HG03378 (cell line): ENCODE data around the gene HS3ST4.

Experiments
- ATAC-seq: cut with Tn5 transposase; IDR thresholded peaks from one replicate; pipeline ENCODE4 v1.9.1; 2021; ENCODE audit warnings: mild to moderate bottlenecking, moderate library complexity; ENCODE audit not compliant: unreplicated experiment

The HS3ST4 gene

DNA sequence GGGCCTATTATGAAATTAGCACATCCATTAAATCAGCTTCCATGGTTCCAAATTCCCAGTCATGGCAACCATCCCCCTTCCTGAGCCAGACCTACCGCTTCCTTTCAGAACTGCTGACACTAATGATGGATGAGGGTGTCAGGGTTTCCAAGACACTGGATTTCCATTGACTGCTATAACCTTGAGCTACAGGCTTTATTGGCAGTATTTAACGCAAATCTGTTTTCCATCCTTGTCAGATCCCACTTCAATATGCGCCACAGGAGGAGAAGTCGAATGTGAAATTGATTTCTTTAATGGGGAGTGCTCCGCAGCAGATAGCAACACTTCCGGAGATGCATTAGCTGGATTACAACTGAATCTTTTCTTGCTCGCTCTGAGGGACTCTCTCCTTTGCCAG, 197.1 kb downstream of the HS3ST4 start:
- ATAC-seq, result no peak

DNA sequence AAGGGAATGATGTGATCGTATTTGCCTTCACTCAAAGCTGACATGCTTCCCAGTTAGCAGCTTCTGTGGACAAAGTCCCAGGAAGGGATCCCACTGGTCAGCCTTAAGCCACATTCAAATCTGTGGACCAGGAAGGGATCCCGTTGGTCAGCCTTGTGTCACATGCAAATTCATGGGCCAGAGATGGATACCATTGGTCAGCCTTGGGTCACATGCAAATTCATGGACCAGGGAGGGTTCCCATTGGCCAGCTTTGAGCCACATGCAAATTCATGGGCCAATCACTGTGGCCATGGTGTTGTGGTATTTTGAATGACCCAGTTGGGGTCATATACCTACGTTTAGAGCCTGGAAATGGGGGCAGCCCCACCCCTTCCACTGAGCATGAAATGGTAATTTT, 201.6 kb downstream of the HS3ST4 start:
- no peak for ATAC-seq

DNA sequence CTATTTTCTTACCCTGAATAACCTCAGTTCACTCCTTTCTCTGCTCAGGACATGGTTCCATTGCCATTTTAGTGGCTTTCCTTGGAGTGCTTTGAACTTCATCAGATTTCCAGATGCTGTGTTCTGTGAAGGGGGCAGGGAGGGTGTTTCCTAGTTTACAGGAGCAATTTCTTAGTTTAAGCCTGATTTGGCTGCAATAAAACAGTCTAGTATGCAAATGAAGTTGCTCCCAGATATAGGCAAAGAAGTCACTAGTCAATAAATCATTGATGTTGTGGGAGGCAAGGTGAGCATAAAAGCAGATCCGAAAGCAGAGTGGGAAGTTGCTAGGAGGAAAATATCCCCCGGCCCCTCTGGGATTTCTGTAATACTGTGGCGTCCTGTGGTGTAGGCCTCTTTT, 202.3 kb downstream of the HS3ST4 start:
- ATAC-seq, result no peak

DNA sequence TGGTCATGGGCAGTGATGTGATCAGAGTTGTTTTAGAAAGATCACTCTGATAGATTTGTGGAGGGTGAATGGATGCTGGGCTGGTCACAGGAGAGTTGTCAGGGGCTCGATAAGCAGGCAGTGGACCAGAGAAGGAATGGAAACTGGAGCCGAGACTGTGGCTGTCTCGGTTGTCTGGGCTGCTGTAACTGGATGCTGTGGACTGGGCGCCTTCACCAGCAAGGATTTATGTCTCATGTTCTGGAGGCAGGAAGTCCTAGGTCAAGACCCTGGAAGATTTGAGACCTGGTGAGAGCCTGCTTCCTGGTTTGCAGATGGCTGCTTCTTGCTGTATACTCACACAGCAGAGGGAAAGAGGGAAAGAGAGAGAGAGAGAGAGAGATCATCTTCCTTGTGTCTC, 203.6 kb downstream of the HS3ST4 start:
- no peak for ATAC-seq

DNA sequence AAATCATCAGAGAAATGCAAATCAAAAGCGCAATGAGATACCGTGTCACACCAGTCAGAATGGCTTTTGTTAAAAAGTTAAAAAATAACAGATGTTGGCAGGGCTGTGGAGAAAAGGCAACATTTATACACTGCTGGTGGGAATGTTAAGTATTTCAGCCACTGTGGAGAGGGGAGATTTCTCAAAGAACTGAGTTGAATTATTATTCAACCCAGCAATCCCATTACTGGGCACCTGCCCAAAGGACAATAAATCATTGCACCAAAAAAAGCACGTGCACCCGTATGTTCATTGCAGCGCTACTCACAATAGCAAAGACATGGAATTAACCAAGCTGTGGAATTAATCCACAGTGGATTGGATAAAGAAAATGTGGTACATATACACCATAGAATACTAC, 204.7 kb downstream of the HS3ST4 start:
- ATAC-seq, result no peak

DNA sequence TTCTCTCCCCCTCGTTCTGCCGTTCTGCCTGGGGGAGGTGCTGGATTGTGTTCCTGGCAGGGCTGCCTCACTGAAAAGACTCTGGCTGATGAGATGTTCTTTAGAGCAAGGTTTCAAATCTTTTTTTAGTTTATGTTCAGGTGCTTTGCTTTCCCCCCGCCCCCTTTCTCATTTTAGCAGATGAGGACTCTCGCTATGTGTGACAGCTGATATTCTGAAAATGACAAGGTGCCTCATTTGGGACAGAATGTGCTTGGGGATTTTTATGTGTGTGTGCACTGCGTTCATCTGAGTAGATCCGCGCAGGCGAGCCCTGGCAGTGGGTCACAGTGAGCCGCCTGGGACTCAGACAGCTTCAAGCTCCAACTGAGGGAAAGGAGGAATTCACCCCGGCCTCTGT, 205.9 kb downstream of the HS3ST4 start:
- no peak for ATAC-seq

DNA sequence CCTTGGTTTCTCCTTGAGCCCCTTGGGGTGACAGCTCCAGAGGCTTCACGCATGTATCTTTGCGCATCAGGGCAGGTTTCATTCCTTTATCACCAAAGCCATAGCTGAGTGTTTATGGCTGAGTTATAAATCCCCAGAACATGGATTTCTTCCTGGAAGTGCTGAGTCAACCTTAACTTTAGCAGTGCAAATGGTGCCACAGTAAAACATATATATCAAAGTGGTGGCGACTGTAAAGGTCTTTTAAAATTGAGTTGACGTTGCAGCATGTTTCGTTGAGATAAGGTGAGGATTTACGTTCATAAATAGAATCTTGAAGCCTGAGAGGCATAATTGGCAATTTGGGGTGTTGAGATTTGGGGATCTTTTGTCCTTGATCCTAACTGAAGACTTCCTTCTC, 214.1 kb downstream of the HS3ST4 start:
- no peak for ATAC-seq

DNA sequence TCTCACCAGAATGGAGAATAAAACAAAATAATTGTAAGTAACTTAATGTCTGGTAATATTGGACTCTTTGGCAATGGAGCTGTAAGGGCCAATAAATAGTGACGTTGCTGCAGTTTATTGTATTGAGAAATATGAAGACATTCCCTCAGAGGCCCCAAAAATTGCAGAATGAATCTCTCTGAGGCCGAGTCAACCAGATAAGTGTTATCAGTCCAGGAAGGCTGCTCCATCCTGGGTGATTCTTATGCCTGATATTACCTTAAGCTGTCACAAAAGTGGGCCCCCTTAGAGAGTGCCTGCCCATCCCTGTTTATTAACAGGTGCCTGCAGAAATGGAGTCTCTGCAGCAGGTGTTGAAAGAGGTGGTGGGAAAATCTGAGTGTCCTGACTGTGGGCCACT, 219.2 kb downstream of the HS3ST4 start:
- no peak for ATAC-seq

DNA sequence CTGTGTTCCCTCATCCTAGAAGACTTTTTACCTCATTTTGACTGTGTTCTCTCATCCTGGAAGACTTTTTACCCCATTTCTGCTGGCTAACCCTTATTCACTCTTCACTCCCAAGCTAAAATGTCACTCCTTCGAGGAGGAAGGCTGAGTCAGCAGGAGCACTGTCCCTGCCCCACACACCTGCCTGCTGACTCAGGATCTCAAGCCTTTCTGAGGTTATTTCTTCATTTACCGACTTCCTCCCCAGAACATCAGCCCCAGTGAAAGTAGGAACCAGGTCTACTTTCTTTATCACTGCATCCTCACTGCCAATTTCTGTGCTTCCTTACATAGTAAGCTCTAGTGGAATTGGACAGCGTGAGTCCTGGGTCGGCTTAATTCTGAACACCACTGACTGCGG, 220.6 kb downstream of the HS3ST4 start:
- no peak for ATAC-seq

DNA sequence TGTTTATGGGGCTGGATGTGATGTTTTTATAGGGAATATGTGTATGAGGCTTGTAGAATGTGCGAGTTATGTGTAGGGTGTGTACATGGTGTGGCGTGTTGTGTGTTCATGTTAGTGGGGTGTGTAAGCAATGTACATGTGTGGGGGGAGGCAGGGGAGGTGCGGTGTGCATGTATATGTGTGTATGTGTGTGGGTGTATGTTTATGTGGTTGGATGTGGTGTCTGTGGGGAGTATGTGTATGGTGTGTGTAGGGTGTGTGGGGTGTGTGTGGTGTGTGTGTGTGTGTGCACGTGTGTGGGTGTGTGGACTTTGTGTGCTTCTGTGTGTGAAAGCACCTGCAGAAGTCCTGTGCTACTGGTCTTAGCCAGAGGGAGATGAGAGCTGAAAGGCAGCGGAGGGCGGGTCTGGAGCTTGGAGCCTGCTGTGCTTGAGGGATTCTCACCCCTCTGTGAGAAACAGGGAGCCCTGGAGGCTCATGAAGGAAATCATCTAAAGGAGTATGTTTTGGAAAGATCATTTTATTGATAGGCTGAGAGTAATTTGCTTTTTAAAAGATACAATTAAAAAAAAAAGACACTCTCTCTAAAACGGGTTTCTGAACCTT, 222.7 kb downstream of the HS3ST4 start:
- no peak for ATAC-seq

DNA sequence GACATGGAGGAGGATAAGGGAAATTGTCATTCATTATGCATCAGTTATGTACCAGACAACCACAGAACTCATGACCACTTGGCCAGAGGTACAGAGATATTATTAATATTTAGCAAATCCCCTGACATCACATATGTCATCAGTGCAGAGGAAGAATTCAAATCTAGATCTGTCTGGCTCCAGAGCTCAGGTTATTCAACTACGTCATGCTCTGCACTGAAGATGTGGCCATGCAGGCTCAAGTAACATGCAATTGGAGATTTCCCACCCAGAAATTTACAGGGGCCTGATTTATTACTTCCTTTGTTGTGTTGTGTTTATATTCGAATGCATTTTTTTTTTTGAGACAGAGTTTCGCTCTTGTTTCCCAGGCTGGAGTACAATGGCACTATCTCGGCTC, 224.3 kb downstream of the HS3ST4 start:
- ATAC-seq, result no peak

DNA sequence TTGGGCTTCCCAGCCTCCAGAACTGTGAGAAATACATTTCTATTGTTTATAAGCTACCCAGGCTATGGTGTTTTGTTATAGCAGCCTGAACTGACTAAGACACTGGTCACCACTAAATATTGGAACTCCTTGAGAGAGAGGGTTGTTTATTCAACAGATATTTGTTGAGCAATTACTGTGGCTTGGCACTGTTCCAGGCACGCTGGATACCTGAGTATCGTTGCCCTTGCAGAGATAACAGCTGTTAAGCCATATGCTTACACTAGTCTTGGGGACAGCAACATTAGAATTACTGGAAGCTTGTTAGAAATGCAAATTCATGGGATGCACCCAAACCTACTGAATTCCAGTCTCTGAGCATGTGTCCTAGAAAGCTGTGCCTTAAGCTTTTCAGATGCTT, 230.7 kb downstream of the HS3ST4 start:
- ATAC-seq, result no peak

DNA sequence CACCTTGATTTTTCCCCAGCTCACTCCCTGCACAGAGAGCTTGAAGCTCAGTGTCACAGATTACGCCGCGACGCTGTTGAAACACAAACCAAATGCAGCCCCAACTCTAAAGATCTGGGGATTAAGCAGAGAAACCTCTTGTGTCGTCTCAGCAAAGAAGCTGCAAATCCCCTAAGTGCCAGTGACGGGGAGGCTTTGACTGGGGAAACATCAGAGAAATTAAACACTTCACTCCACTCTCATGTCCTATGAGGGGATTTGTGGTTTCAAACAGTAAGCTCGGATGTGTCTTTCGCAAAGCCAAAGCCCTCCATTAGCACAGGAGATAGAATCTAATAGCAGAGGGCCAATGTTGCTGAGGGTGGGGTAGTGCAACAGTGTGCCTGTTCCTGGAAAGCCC, 233.7 kb downstream of the HS3ST4 start:
- ATAC-seq, result no peak

DNA sequence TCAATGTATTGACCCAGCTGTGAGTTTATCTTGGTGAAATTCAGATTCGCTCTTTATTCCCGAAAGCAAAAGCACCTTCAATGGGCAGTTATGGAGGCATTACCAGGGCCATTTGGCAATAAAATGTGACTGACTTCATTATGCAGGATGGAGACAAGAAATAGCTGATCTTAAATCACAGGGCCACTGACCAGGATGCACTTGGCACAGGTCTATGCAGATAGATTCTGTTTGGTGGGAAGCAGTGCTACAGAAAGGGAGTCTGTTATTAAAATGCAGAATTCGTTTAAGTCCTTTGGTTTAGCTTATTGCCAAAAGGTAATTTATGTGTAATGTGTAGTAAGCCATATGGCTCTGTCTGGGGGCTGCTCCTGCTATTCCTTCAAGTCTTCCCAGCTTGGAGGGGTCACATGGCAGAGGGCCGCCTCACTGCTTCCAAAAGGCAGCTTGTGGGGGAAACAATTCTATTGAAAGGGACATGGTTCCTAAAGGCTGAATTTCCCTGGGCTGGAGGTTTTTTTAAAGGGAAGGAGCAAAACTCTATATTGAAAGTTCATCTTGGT, 239.8 kb downstream of the HS3ST4 start:
- no peak for ATAC-seq

DNA sequence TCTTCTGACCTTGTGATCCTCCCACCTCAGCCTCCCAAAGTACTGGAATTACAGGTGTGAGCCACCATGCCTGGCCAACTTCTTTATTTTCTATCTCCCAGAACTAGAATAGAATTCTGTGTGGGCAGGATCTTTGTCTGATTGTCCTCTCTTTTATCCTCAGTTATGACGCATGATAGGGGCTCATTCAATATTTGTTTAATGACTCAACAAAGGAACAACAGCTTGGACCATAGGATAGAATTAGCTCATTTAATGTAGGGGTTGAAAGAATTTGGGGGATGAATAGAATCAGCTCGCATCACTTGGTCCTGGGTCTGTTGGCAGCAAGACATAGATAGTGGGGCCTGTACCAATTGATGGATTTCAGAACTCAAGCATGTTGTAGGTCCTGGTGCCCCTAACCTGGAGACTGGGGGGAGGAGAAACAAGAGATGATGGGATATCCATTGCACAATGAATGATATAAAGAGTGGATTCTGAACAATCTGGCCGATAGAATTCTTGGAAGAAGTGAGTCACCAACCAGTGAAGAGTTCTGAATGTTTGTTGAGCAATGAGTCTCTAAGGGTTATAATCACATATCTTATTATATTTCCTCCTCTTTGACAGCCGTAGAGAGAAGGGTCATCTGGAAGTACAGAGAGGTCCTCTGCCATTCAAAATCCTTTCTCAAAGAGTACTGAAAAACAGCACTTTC, 250.2 kb downstream of the HS3ST4 start:
- ATAC-seq, result no peak

DNA sequence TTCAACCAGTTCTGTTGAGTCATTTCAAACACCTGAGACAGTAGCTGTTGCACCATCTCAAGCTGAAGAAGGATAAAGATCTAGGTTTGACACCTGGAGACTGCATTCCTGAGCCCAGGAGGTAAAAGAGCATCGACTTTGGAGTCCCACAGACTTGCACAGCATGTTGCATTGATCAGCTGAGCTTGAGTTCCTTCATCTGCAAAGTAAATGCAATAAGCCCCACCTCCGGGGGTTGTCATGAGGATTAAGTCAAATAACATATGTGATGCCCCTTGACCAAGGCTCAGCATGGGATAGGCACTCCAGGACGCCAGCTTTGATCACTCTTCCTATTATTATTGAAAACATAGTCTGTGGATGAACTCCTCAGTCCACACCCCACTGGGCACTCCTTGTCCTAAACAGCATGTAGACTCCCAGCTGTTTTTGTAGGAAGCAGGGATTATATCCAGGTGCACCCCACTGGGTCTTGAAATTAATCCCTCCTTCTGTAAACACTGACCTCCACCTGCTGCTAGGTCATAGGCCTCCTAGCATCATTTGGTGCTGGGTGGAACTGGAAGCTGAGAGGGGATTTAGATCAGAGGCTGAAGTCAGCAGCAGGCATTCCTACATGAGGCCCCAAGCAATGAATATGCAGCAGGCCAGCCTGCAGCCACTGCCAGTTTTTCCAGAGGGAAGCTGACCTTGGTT, 259.0 kb downstream of the HS3ST4 start:
- ATAC-seq, result no peak

DNA sequence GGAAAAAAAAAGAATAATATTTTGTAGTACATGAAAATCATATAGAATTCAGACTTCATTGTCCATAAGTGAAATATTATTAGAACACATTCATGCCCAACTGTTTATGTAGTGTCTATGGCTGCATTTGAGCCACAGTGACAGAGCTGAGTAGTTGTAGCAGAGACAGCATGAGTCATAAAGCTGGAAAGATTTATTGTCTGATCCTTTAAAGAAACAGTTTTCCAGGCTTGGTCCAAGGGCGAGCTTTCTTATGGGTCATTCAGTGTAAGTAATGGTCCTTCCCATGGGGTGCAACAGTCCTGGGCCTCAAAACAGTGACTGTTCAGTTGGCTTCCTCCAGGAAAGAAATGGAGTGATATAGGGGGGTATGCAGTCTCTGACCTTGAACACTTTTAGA, 260.2 kb downstream of the HS3ST4 start:
- ATAC-seq, result no peak

DNA sequence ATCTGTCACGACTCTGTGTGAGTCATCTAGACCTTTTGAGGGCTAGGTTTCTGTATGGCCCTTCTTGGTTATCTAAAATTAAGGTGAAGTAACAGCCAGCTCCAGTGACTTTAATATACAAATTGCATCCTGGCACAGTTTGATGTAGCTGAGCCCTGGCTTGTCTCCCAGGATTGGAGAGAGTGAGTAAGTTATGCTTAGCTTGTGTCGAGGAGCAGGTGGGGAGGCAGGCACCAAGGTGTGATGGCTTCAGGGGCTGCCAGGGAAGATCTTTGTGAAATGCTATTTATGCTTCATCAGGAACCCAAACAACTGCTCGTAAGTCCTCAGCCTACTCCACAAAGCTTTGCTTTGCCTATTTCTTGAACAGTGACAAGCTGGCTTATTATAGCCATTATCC, 261.2 kb downstream of the HS3ST4 start:
- ATAC-seq, result no peak

DNA sequence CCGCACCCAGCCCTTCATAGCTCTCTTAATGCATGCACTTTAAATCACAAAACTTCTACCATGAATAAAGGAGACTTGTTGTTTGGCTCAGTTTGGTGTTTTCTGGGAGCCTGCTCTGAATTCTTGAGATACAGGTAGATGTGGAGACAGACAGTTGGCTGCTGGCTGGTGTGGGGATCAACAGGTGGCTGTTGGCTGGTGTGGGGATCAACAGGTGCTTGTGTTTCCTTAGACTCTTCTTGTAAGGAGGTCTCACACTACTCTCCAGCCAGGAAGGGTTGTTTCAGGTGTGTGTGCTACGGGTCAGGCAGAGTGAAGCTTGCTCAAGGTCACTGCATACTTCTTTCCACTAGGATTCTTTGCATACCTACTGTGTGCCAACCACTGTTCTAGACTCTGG, 265.9 kb downstream of the HS3ST4 start:
- ATAC-seq, result no peak

DNA sequence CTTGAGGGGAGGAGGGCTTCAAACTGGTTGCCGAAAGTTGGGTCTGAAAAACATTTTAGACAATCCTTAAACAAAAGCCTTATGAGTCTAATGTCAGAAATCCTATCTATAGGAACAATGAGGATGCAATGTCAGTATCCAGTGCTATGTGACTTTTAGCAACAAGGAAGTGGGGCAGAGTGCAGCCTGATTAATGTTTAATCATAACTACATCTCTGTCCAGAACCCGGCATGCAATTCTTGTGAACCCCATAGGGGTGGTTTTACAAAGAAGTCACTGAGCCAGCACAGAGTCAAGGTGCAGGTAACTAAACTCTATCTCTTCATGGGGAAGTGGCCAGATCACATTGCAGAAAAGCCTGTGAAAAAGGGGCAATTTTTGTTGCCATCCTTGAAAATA, 267.5 kb downstream of the HS3ST4 start:
- ATAC-seq, result no peak

DNA sequence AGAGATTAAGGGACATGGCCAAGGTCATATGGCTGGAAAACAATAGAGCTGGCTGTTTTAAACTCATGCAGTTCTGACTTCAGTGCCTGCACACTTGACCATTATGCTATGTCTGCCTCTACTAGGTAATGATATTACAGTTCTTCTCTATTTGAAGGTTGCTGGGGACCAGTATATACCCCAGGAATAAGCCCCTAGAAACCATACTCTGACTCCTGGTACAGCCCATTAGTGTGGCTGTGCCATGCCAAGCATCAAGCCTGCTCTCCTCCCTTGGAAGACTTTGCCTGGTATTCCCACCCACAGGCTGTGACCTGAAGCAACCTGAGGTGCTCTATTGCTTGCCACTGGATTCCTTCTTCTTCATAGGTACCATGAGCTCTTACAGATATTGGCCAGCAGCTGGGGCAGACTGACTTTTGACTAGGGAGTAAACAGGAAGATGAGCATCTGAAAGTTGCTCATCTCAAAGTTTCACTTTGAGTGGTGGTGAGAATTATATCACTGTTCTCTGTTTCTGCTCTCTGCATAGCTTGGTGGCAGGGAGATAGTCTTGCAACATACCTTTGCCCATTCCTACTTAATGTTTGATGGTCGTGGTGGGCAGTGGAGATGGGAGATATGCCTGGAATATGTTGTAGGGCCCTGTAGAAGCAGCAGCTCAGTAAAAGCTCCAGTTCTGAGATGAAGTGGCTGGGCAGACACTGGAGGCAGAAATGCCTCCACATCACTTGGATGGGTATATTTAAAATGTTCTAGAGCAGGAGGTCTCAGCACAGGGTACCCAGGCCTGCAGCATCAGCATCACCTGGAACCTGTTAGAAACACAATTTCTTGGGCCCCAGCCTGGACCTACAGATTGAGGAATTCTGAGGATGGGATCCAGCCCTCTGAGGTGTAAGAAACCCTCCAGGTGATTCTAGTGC, 274.7 kb downstream of the HS3ST4 start:
- ATAC-seq, result no peak
